22Rv1 (cell line): ENCODE measurements around the gene ADAMTS10.

Source experiments
- H3K27ac ChIP-seq: fragments of 450-650 bp; 2 replicates; pipeline ENCODE4 v1.5.1; 2017
- ZFX ChIP-seq: fragments of 450-650 bp; IDR thresholded peaks from 2 replicates; pipeline ENCODE4 v1.6.1; 2017; ENCODE audit warnings: antibody characterized with exemption, borderline replicate concordance
- TF ChIP-seq, protein P1 (sequence below): fragments of 450-650 bp; IDR thresholded peaks from 2 replicates; pipeline ENCODE4 v1.5.1; 2017; ENCODE audit warnings: mild to moderate bottlenecking

Gene ADAMTS10

DNA sequence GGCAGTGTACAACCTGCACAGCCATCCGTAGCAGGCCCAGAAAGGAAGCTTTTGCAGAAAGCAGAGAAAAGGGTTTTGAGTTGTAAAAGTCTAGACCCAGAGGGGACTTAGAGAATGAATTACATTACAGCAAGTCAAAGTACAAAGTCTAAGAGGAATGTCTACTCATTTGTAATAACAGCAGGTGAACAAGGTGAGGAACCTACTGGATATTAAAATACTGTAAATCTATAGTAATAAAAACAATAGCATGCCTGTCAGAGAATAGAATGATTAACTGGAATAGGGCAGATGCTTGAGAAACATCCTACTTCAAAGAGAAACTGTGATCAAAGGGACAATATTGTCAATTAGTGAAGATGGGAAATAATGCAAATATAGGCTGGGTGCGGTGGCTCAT, 78.3 kb downstream of the ADAMTS10 start:
- TF ChIP-seq, protein P1, sequence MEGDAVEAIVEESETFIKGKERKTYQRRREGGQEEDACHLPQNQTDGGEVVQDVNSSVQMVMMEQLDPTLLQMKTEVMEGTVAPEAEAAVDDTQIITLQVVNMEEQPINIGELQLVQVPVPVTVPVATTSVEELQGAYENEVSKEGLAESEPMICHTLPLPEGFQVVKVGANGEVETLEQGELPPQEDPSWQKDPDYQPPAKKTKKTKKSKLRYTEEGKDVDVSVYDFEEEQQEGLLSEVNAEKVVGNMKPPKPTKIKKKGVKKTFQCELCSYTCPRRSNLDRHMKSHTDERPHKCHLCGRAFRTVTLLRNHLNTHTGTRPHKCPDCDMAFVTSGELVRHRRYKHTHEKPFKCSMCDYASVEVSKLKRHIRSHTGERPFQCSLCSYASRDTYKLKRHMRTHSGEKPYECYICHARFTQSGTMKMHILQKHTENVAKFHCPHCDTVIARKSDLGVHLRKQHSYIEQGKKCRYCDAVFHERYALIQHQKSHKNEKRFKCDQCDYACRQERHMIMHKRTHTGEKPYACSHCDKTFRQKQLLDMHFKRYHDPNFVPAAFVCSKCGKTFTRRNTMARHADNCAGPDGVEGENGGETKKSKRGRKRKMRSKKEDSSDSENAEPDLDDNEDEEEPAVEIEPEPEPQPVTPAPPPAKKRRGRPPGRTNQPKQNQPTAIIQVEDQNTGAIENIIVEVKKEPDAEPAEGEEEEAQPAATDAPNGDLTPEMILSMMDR, result no peak
- no peak for TF ChIP-seq ZFX

DNA sequence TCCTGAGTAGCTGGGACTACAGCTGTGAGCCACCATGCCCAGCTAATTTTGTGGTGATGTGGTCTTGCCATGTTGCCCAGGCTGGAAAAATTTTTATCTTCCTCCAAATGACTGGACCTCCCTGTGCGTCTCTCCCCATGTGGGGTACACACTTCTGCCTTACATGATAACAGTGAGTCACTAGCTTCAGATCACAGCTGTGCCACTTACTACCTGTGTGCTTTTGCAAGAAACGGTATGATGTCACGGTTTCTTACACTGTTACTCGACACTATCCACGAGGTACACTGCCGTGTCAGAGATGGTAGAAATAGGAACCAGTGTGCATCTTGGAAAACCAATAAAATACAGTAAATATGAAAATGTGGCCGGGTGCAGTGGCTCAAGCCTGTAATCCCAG, 79.0 kb downstream of the ADAMTS10 start:
- H3K27ac ChIP-seq, result no peak overlapping the region
- no peak for TF ChIP-seq ZFX

More for the DNA sequence above, 78.3 kb downstream of the ADAMTS10 start:
- H3K27ac ChIP-seq, result no peak overlapping the region
